ENCODE data around the gene NR2E1. TPM values are rescaled to one million over a fixed set of nuclear protein-coding genes. Genes with fewer than 3 reads are reported as not detected.
A peak's percentile ranks its signal among the peaks of the same experiment; 100 is the strongest.

NR2E1 gene
- total RNA-seq (2014; rRNA removed; shearing (Covaris generic)) = 0.13 and 0.22 TPM in 2 replicates

DNA sequence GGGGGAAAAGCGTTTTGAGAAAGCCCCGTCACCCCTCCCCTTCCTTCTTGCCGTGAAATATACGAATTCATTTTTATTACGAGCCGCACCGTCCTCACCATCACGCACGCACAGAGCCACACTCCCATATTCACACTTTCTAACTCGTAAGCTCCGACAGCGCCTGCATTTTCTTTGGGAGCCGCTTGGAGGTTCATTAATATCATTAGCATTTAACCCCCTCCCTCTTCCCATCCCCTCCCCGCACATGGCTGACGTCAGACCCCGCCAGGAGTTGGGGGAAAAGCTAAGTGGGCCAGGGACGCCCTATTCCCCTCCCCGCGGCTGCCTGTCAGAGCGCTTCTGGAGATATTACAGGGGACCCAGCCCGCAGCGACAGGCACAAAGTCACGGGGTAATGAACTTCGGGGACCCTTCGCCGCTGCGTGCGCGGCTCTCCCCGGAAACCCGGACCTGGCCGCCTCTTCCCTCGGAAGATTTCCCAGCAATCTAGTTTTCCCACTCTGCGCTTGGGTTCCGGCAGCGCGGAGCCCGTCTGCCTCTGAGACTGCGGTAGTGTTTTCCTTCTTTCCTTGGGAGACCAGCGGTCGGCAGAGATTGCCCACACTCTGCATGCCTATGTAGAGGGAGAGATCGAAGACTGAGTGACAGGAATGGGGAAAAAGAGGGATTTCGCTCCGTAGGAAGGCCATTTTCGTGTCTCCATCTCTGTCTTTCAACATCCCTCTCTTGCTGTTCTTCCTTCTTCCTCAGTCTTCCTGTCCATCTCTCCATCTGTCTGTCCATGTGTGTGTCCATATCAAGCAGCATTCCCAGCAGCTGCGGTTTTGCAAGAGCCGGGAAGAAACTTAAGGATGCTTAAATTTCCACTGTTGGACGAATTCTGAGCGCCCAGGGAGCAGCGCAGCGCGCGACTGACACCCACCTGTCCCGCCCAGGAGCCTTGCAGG lies at the start of gene NR2E1:
NR2E1 (plus strand) TSS at position 309 of the 950 bp plus-strand sequence. CDS start 744 bp downstream, outside the sequence.
- no peaks in the 10 kb centered on the region for H3K4me1 ChIP-seq
- no peaks in the 10 kb centered on the region for H3K27me3 ChIP-seq
- no peak within 1 kb of the TSS for H3K27ac ChIP-seq
- DNase-seq = peak; percentile 45 to 50
- H3K9me3 ChIP-seq (replicated peaks) = no peaks in the 10 kb centered on the region
- peak within 1 kb of the TSS; percentile 58 for H3K4me3 ChIP-seq
- no peaks in the 10 kb centered on the region for H3K36me3 ChIP-seq

DNA sequence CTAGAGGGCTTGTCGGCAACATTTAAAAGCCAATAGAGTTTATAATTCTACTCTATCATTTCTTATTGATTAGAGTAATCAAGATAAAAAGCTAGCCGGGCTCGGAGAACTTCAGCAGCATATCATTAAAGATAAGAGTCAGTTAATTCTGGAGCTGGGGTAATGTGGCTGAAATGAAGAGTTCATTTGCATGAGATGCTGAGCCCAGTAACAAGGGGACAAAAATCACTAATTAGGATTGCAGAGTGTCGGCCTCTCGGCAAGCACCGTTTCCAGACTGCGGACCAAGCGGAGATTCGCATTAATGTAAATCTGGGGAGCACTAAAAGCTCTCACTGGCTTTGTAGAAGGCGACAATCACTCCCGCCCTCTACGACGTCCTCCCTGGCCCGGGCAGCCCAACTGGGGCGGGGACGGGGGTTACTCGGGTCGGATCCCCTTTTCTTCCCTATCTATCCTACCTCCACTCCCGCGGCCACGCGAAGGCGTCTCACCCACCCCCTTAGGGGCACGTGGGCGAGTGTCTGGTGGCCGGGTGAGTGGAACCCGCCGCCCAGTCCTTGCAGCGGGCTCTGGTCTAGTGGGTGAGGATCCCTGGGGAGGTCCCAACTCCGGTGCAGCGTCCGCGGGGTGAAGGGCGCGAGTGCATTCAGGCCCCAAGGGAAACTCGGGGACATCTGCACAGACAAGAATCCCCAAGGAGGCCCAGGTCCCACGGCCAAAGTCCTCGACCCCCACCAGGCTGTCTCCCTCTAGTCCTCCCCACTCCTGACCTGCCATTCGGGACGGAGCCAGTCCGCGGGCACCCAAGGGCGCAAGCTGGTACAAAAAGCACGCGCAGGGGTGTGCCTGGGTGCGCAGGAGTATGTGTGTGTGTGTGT lies 49.0 kb upstream of the NR2E1 start:
- no peak for DNase-seq
- no peaks in the 10 kb centered on the region for H3K9me3 ChIP-seq (replicated peaks)
- H3K27ac ChIP-seq = no peak overlapping the region
- no peaks in the 10 kb centered on the region for H3K4me1 ChIP-seq
- no peaks in the 10 kb centered on the region for H3K36me3 ChIP-seq
- H3K27me3 ChIP-seq = no peaks in the 10 kb centered on the region
- H3K4me3 ChIP-seq = no peak overlapping the region

DNA sequence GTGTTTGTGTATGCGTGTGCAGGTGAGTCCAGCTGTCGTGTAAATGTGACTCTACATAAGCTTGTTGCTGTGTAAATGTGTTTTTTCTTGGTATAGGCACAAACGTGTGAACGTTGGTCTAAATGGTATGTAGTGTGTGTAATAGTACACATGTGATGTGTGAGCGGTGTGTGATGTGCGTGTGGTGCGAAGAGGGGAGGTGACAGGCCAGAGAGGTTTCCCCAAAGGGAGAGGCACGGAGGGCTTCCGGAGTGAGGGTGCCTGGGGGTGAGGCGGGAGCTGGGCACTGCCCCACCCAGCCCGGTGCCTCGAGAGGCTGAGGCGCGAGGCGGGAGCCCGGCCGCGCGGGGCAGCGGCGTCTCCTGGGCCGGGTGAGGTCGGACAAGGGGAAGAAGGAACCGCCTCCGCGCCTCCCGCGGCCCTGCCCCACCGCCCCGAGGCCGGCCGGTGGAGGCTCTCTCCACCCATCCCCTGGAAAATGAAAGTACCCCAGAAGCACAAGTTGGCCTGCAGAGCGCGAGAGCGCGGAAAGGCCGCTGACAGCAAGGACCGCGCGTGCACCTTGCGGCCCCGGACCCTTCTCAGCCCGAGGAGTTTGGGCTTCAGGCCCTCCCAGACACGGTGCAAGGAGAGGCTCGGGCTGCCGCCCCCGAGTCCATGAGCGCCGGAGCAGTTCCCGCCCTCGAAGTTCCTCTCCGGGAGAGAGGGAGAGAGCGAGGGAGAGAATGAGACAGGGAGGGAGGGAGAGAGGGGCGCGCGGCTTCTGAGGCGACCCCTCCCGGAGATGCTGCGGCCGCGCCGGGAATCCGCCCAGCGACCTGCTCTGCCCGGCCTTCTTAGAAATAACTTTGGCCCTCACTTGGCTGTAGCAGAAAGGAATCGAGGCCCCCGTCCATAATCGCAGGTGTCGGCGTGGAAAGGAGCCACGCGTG lies 48.1 kb upstream of the NR2E1 start:
- no peak for DNase-seq
- H3K27ac ChIP-seq = no peak overlapping the region
- no peak overlapping the region for H3K4me3 ChIP-seq
- no peaks in the 10 kb centered on the region for H3K9me3 ChIP-seq (replicated peaks)
- H3K4me1 ChIP-seq = no peaks in the 10 kb centered on the region
- peaks cover 1% of the 10 kb centered on the region; the same call in 1 of the 2 replicates for H3K27me3 ChIP-seq
- no peaks in the 10 kb centered on the region for H3K36me3 ChIP-seq

DNA sequence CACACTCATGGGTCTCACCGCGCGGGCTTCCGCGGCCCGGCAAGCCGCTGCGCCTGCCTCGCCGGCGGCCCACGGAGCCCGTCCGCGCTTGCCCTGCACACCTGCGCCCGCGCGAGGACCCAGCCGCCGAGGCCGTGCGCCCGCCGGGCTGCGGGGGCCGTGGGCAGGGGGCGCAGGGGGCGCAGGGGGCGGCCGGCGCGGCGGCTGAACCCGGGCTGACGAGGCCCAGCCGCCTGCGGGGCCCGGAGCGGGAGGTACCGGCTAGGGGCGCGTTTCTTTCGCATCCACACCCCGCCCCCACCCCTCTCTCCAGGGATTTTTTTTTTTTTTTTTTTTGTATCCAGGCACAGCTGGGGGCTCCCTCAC lies 47.5 kb upstream of the NR2E1 start:
- no peak for DNase-seq
- Histone ChIP-seq H3K27me3 (peaks cover 8% of the 10 kb centered on the region; the same call in 1 of the 2 replicates), H3K4me3 (no peak overlapping the region)

DNA sequence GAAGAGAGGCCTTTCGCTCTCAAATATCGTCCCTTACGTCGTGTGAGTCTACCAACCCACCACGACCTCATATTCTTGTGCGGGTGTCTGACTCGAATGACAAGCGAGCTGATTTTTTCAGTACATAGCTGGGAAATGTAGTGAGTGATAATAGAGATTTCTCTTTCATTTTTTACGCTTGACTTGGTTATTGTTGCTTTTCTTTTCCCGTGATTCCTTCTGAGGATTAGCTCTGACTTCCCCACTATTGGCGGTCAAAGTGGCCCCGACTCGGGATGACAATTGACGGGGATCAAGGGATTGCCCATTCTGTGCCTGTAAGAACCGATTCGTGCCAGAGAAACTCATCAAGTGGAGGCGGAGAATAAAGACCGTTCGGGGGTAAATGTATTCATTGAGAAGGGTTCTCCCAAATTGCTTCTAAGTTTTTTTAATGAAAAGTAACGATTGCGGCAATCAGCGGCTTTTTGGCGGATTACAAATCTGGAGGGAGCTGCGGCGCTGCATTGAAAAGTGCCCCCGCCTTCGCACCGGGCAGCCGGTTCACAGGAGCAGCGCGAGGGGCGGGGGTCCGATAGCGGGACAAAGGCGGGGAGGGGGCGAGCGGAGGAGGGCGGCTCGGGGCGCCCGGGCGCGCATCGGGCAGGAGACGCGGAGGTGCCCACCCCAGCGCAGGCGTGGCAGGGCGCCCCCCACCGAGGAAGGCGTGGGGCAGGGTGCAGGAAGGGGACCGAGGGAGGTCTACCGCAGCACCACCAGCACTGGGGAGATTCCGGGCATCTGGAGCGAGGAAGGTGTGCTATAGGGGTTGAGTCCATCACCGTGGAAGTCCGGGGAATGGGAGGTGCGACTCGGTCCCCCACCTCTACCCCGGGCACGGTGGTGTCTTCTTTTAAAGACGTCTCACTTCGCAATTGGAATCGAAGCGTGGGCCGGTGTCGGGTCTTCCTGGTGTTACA lies 46.7 kb upstream of the NR2E1 start:
- Histone ChIP-seq H3K27ac (no peak overlapping the region), H3K9me3 (replicated peaks) (no peaks in the 10 kb centered on the region), H3K4me3 (no peak overlapping the region), H3K36me3 (no peaks in the 10 kb centered on the region), H3K4me1 (no peaks in the 10 kb centered on the region), H3K27me3 (peaks cover 9% of the 10 kb centered on the region; the same call in 1 of the 2 replicates)
- DNase-seq = no peak

More for the DNA sequence above, 47.5 kb upstream of the NR2E1 start:
- Histone ChIP-seq H3K9me3 (replicated peaks) (no peaks in the 10 kb centered on the region), H3K27ac (no peak overlapping the region), H3K4me1 (no peaks in the 10 kb centered on the region), H3K36me3 (no peaks in the 10 kb centered on the region)

DNA sequence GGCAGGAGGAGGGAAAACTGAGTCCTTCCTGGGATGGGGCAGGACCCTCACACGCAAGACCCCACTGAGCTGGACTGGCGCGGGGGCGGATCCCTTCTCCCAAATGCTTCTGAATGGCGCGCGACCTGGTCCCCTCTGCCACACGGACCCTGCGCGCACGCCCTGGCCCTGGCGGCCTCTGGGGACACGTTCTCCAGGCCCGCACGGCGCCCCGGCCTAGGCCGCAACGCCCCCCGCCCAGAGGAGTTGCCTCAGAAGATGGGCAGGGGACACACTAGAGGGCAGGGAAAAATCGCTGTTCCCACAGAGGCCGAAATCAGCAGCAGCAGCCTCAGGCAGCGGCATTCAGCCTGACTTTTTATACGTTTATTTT lies 46.1 kb upstream of the NR2E1 start:
- Histone ChIP-seq H3K4me1 (no peaks in the 10 kb centered on the region), H3K27me3 (peaks cover 9% of the 10 kb centered on the region; the same call in 1 of the 2 replicates), H3K36me3 (no peaks in the 10 kb centered on the region), H3K27ac (no peak overlapping the region), H3K9me3 (replicated peaks) (no peaks in the 10 kb centered on the region), H3K4me3 (no peak overlapping the region)
- DNase-seq = no peak

DNA sequence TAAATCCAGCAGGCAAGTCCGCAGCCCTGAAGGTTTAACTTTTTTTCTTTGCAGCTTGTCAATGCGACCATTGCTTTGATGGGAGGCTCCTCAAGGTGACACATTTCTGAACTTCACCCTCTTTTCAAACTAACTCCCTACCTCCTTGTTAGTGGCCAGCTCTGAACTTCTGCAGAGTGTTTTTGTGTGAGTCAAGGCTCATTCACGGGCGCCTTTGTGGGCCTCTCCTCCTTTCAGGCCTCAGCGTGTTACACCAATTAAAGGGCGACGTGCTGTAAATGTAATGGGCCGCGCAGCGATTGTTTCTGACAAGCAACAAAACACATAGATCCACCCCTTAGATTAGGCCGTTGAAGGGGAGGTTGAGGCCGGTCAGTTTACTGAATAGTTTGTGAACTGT lies 45.5 kb upstream of the NR2E1 start:
- H3K27ac ChIP-seq = no peak overlapping the region

DNA sequence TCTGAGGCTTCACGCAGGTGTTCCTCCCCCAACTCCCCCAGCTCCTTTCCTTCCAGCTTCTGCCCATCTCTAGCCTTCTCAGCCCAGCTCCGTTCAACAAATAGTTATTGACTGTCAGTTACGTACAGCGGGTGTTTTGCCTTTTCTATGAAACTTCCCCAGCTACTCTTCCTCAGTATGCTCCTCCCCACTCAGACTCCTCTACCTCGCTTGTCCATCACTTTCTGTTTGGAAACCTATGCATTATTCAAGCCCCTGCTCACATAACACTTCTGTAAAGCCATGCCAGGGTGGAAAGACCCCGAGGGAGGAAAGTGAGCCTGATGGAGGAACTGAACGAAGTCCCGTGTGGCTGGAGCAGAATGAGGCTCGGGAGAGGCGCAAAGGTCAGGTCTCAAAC lies 44.2 kb upstream of the NR2E1 start:
- H3K27ac ChIP-seq = no peak overlapping the region
- H3K36me3 ChIP-seq = no peaks in the 10 kb centered on the region
- H3K27me3 ChIP-seq = peaks cover 9% of the 10 kb centered on the region; the same call in 1 of the 2 replicates
- H3K4me3 ChIP-seq = no peak overlapping the region
- H3K4me1 ChIP-seq = no peaks in the 10 kb centered on the region
- no peaks in the 10 kb centered on the region for H3K9me3 ChIP-seq (replicated peaks)
- DNase-seq = no peak

More for the DNA sequence above, 45.5 kb upstream of the NR2E1 start:
- no peaks in the 10 kb centered on the region for H3K4me1 ChIP-seq
- no peaks in the 10 kb centered on the region for H3K9me3 ChIP-seq (replicated peaks)
- H3K27me3 ChIP-seq = peaks cover 9% of the 10 kb centered on the region; the same call in 1 of the 2 replicates
- H3K4me3 ChIP-seq = no peak overlapping the region
- no peak for DNase-seq
- no peaks in the 10 kb centered on the region for H3K36me3 ChIP-seq

DNA sequence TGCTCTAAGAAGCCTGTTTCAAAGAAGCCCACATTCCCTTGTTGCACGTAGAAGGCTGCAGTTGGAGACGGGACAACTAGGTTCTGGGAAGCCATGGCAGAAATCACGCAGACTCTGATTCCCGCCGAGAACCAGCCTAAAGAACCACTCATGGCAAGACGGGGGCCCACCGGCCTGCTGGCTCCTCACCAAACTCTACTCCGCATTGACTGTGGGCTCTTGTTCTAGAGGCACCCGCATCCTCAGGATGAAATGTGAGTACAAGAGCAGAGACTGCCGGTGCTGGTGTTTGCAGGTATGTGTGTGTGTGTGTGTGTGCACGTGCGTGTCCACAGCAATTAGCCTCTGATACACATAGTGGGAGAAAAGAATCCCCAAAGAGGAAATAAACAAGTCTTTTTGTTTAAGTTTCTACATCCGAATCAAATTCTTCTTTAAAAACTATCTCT lies 42.3 kb upstream of the NR2E1 start:
- peak in 1 of 2 experiments; percentile 20 for DNase-seq
- Histone ChIP-seq H3K4me3 (no peak overlapping the region; the same call in 1 of the 2 replicates), H3K9me3 (replicated peaks) (no peaks in the 10 kb centered on the region), H3K4me1 (no peaks in the 10 kb centered on the region), H3K27me3 (peaks cover 9% of the 10 kb centered on the region; the same call in 1 of the 2 replicates), H3K27ac (no peak overlapping the region), H3K36me3 (no peaks in the 10 kb centered on the region)

DNA sequence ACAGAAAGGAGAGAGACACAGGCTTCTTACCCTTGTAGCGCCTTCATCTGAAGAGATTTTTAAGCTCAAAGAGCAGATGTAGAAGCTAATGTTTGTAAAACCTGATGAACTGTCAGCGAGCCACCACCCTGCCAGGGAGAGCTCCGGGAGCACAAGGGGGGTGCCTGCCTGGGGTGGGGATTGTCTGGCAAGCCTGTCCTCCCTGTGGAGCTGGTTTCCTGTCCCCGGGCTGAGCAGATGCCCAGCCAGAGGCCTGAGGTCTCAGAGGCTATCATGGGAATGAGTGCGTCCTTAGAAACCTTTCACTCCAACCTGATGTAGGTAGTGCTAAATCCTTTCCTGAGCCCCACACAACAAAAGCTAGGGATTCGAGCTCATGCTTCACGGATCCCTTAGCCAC lies 41.9 kb upstream of the NR2E1 start:
- DNase-seq = peak; percentile 22
- Histone ChIP-seq H3K27me3 (peaks cover 9% of the 10 kb centered on the region; the same call in 1 of the 2 replicates), H3K9me3 (replicated peaks) (no peaks in the 10 kb centered on the region)

DNA sequence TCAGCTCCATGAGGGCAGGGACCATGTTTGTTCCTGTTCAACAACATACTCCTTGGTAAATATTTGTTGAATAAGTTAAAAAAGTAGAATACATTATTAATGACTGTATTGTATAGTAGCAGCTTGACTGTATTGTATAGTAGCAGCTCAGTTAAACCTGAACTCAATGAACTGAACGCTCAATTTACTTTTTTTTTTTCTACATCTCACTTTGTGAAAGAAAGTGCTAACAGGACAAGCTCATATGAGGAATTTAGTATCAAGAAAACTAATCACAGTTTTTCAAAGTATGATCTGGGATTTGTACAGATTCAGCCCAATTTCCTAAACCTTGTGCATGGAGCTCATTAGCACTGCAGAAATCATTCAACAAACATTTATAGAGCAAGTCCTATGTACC lies 38.8 kb upstream of the NR2E1 start:
- no peak for DNase-seq
- Histone ChIP-seq H3K4me1 (no peaks in the 10 kb centered on the region), H3K27me3 (peaks cover 9% of the 10 kb centered on the region; the same call in 1 of the 2 replicates)

More for the DNA sequence above, 41.9 kb upstream of the NR2E1 start:
- Histone ChIP-seq H3K4me1 (no peaks in the 10 kb centered on the region), H3K27ac (no peak overlapping the region), H3K4me3 (no peak overlapping the region; the same call in 1 of the 2 replicates), H3K36me3 (no peaks in the 10 kb centered on the region)

DNA sequence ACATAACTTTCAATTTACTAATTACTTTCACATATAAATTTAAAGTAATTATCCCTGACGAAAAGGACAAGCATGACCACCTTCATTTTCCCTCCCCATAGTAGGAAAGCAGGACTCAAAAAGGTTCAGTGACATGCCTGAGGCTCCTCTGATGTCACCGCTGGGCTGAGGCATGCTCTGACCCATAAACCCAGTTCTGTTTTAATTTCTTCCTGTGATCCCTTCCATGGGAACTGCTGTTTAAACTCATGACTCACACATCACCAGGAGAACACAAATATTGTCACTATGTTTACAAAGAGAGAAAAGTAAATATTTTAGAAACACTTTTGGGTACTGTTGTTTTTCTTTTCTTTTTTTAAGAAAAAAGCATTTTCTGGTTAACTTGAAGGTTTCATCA lies 38.0 kb upstream of the NR2E1 start:
- Histone ChIP-seq H3K4me3 (no peak overlapping the region), H3K36me3 (no peaks in the 10 kb centered on the region), H3K27me3 (peaks cover 7% of the 10 kb centered on the region; the same call in 1 of the 2 replicates), H3K27ac (no peak overlapping the region), H3K9me3 (replicated peaks) (no peaks in the 10 kb centered on the region), H3K4me1 (no peaks in the 10 kb centered on the region)
- no peak for DNase-seq

More for the DNA sequence above, 38.8 kb upstream of the NR2E1 start:
- Histone ChIP-seq H3K36me3 (no peaks in the 10 kb centered on the region), H3K27ac (no peak overlapping the region), H3K9me3 (replicated peaks) (no peaks in the 10 kb centered on the region), H3K4me3 (no peak overlapping the region)

DNA sequence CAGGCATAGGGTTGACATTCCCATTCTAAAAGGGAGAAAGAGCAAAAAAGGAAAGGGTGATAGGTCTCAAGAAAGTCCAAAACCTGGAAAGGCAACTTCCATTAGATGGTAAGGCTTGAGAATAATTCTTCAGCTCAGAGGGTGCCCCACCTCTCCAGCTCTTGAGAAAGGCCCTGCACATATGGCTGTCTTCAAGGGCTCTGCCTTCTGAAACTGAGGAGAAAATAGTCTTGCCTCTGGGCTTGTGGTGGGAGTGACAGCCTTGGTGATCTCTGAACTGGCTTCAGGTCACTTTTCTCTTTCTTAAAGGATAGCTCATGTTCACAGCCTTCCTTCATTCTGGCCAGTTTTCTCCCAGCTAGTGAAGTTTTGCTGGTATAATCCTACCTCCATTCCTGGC lies 35.6 kb upstream of the NR2E1 start:
- H3K27ac ChIP-seq = no peak overlapping the region
- no peak for DNase-seq
- no peaks in the 10 kb centered on the region for H3K27me3 ChIP-seq
- no peaks in the 10 kb centered on the region for H3K36me3 ChIP-seq
- H3K9me3 ChIP-seq (replicated peaks) = no peaks in the 10 kb centered on the region
- H3K4me1 ChIP-seq = no peaks in the 10 kb centered on the region
- H3K4me3 ChIP-seq = no peak overlapping the region

Measured in SJCRH30 (cell line).